NCI-H748 (cell line): ENCODE measurements around the gene CFP.

Experiments used
- DNase-seq: peaks from one replicate; lab custom pipeline; 2025; ENCODE audit not compliant: unreplicated experiment; lab: John Stamatoyannopoulos, UW

CFP gene

DNA sequence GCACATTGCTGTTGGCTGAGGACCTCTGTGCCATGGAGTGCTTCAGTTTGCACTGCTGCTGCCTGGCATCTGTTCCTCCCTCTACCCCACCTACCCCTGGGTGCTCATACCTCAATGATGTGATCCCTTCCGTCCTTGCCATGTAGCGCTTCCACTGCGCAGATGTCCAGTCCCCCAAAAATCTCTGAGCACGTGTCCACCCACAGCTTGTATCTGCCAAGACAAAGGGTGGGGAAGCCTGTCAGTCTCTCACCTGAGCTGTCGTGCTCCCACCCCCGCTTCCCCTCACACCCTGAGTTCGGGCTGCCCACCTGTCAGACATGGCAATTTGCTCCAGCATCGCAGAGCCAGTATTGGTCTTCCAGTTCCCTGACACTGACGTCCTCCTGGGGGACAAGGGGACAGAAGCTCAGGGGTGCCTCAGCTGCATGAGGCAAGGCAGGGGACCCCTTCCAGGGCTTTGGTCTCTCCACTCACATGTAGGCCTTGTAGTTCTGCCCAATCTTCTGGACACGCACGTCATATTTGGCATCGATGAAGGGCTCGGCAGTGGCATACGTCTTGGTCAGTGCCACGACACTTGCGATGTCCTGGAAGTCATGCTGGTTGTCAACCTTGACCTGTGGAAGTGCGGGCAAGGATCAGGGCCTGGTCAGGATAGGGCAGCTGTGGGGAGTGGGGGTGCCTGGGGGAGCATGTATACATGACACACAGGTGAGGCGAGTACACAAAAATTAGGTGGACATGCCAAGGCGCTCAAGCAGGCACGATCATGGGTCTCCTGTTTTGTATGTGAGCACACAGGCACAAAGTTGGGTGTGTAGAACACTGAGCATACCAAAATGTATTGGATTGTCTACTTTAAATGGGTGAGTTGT, 53.5 kb downstream of the CFP start:
- DNase-seq = no peak

GRCh38 chrX:47574547-47575301, 55.0 kb downstream of the CFP start:
- no peak for DNase-seq

DNA sequence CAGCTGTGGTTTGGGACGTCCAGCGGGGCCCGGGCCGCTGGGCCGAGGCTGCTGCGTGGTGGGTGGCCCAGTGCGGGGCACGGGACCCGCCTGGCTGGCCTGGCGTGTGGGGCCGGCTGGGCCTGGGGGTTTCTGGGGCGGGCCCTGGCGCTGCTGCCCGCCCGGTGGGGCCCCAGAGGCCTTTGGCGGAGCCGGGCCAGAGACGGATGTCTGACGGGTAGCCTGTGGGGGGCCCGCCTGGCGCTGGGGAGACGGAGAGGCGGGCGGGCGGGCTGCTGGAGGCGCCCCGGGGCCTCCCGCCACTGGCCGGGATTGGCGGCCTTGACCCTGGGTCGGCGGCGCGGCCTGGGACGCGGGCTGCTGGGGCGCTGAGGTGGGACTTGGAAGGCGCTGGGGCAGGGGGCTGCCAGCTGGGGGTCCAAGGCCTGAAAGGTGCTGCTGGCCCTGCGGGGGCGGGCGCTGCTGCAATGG, 55.6 kb downstream of the CFP start:
- no peak for DNase-seq

- DNase-seq = no peak
Measured at GRCh38 chrX:47573341-47574075, 56.2 kb downstream of the CFP start.
